Epithelial cell of esophagus (primary cell): ENCODE data around the gene BMF.
A peak's percentile ranks its signal among the peaks of the same experiment; 100 is the strongest.

Experiments used
- DNase-seq: peaks from one replicate; pipeline ENCODE4 v3.0.0; 2010; ENCODE audit warnings: low read depth
- H3K4me3 ChIP-seq: 2 replicates; pipeline ENCODE4 v1.5.1; 2011; ENCODE audit warnings: mild to moderate bottlenecking, low read length, control low read depth
- CTCF ChIP-seq: IDR thresholded peaks from 2 replicates; pipeline ENCODE4 v1.5.1; 2011; ENCODE audit warnings: low read depth, mild to moderate bottlenecking, low read length, control low read depth, inconsistent platforms; ENCODE audit not compliant: insufficient read depth; ENCODE audit errors: missing control alignments

BMF gene

GRCh38 chr15:40051616-40052415 lies 56.9 kb downstream of the BMF start:
- DNase-seq, result no peak
- TF ChIP-seq CTCF, result no peak
- no peak overlapping the region for H3K4me3 ChIP-seq

GRCh38 chr15:40050788-40051470 lies 57.8 kb downstream of the BMF start:
- TF ChIP-seq CTCF, result no peak
- no peak overlapping the region for H3K4me3 ChIP-seq
- no peak for DNase-seq

GRCh38 chr15:40048926-40049475 lies 59.7 kb downstream of the BMF start:
- no peak for DNase-seq
- TF ChIP-seq CTCF, result no peak
- no peak overlapping the region for H3K4me3 ChIP-seq

- TF ChIP-seq CTCF, result no peak
- H3K4me3 ChIP-seq, result no peak overlapping the region
- no peak for DNase-seq
These were observed 60.4 kb downstream of the BMF start for GRCh38 chr15:40048211-40048792.

- DNase-seq, result peak; percentile 87
- no peak overlapping the region for H3K4me3 ChIP-seq
These were observed 61.1 kb downstream of the BMF start for GRCh38 chr15:40047415-40048210.

More at GRCh38 chr15:40047415-40048210, 61.1 kb downstream of the BMF start:
- TF ChIP-seq CTCF, result no peak
